Endothelial cell of umbilical vein (primary cell): ENCODE measurements around the gene STXBP5. TPM values are rescaled to one million over a fixed set of nuclear protein-coding genes. Genes with fewer than 3 reads are reported as not detected.

Experiments used
- BruUV-seq: library from RNA; stranded (reverse); fragments of 400-500 nt; replicated peaks from 2 replicates; lab custom pipeline; 2021; lab: Mats Ljungman, UMichigan
- CTCF ChIA-PET: fragments of 300-600, 350-600 bp; sonication (Branson Sonifier 250); formaldehyde crosslinking; loops from one replicate; lab custom pipeline; 2021; ENCODE audit warnings: antibody characterized with exemption, inconsistent platforms; lab: Charles Lee
- POLR2A ChIA-PET: fragments of 300-600, 350-600 bp; sonication (Branson Sonifier 250); formaldehyde crosslinking; loops from one replicate; lab custom pipeline; 2021; ENCODE audit warnings: antibody characterized with exemption, inconsistent platforms; lab: Charles Lee
- DNase-seq: peaks from one replicate; pipeline ENCODE4 v3.0.0-alpha.2; 2011; ENCODE audit warnings: low read depth, low spot score
- FAIRE-seq: peaks from 2 replicates; lab custom pipeline; 2011; peaks lifted over from hg19 to GRCh38; lab: Jason Lieb, UNC
- H2AFZ ChIP-seq: 2 replicates; pipeline ENCODE4 v1.6.0; 2012; ENCODE audit warnings: low read depth, low read length, control low read depth, inconsistent platforms
- H3K27ac ChIP-seq: 2 replicates; pipeline ENCODE4 v1.5.1; 2011; ENCODE audit warnings: low read depth, mild to moderate bottlenecking, control low read depth, low read length, moderate library complexity; ENCODE audit not compliant: insufficient read depth
- H3K27me3 ChIP-seq, 2 experiments: 2 replicates each; pipeline versions ENCODE4 v1.6.0 to v1.6.1; 2011; ENCODE audit warnings: low read length in 2 of 2, mixed read lengths in 1 of 2; ENCODE audit not compliant: control insufficient read depth in 2 of 2, insufficient read depth in 2 of 2
- H3K36me3 ChIP-seq, 2 experiments: 2 replicates in 1 of 2; 3 replicates in 1 of 2; pipeline ENCODE4 v1.5.1; 2011; ENCODE audit warnings: low read length in 2 of 2, mild to moderate bottlenecking in 1 of 2, moderate library complexity in 1 of 2; ENCODE audit not compliant: control insufficient read depth in 2 of 2, insufficient read depth in 2 of 2; ENCODE audit errors: extremely low read depth in 1 of 2
- H3K4me1 ChIP-seq: 3 replicates; pipeline ENCODE4 v1.5.1; 2011; ENCODE audit warnings: mild to moderate bottlenecking, low read length; ENCODE audit not compliant: control insufficient read depth, insufficient read depth; ENCODE audit errors: extremely low read depth
- H3K4me2 ChIP-seq: 2 replicates; pipeline ENCODE4 v1.6.1; 2011; ENCODE audit warnings: low read length, control low read depth, mixed read lengths; ENCODE audit not compliant: insufficient read depth
- H3K4me3 ChIP-seq, 3 experiments: fragments of 200-600 bp in 1 of 3; sonication (generic), shearing (Covaris generic) in 1 of 3; replicated peaks in 1 of 3; 2 replicates each; pipeline ENCODE4 v1.5.1; 2011 to 2016; ENCODE audit warnings: control low read depth in 3 of 3, low read length in 3 of 3, mild to moderate bottlenecking in 2 of 3, inconsistent platforms in 1 of 3, low read depth in 1 of 3, moderate library complexity in 1 of 3; ENCODE audit not compliant: insufficient read depth in 1 of 3
- H3K79me2 ChIP-seq: 2 replicates; pipeline ENCODE4 v1.6.0; 2012; ENCODE audit warnings: low read length, inconsistent platforms; ENCODE audit not compliant: control insufficient read depth, insufficient read depth
- H3K9ac ChIP-seq: replicated peaks from 2 replicates; pipeline ENCODE3; 2011; ENCODE audit warnings: low read length, control low read depth; ENCODE audit not compliant: insufficient read depth; ENCODE audit errors: extremely low read depth
- H3K9me1 ChIP-seq: replicated peaks from 3 replicates; pipeline ENCODE4 v1.6.0; 2011; ENCODE audit warnings: mild to moderate bottlenecking, low read length; ENCODE audit not compliant: control insufficient read depth, insufficient read depth; ENCODE audit errors: extremely low read depth
- H3K9me3 ChIP-seq: replicated peaks from 2 replicates; pipeline ENCODE4 v1.5.1; 2012; ENCODE audit warnings: low read length, inconsistent platforms; ENCODE audit not compliant: control insufficient read depth, insufficient read depth
- H4K20me1 ChIP-seq: replicated peaks from 2 replicates; pipeline ENCODE3; 2011; ENCODE audit warnings: mild to moderate bottlenecking, low read length; ENCODE audit not compliant: control insufficient read depth, insufficient read depth; ENCODE audit errors: extremely low read depth
- EZH2 ChIP-seq: IDR thresholded peaks from 2 replicates; pipeline ENCODE4 v1.6.1; 2012; ENCODE audit warnings: borderline replicate concordance, low read depth, mild to moderate bottlenecking, moderate library complexity, low read length, inconsistent platforms; ENCODE audit not compliant: severe bottlenecking
- FOS ChIP-seq: IDR thresholded peaks from 2 replicates; pipeline ENCODE4 v1.6.1; 2011; ENCODE audit warnings: mild to moderate bottlenecking, low read length, moderate library complexity, borderline replicate concordance; ENCODE audit not compliant: insufficient read depth
- GATA2 ChIP-seq: IDR thresholded peaks from 2 replicates; pipeline ENCODE4 v1.7.0; 2011; ENCODE audit warnings: low read depth, mild to moderate bottlenecking, moderate library complexity, mixed read lengths, low read length; ENCODE audit not compliant: insufficient read length, insufficient read depth
- JUN ChIP-seq: IDR thresholded peaks from 2 replicates; pipeline ENCODE4 v1.6.1; 2011; ENCODE audit warnings: borderline replicate concordance, low read depth; ENCODE audit not compliant: insufficient read length, insufficient read depth
- MYC ChIP-seq: IDR thresholded peaks from one replicate; pipeline ENCODE4 v1.6.1; 2011; ENCODE audit warnings: mild to moderate bottlenecking, low read depth, low read length
- POLR2A ChIP-seq: IDR thresholded peaks from 2 replicates; pipeline ENCODE4 v1.6.1; 2012; ENCODE audit warnings: low read depth, mild to moderate bottlenecking, control low read depth, low read length
- POLR2AphosphoS5 ChIP-seq: IDR thresholded peaks from 2 replicates; pipeline ENCODE4 v1.6.1; 2012; ENCODE audit warnings: low read depth, mild to moderate bottlenecking, control low read depth, low read length, moderate library complexity; ENCODE audit not compliant: insufficient read depth
- dilution Hi-C: fragments of 300-500 bp; cut with MboI; formaldehyde crosslinking; loops from one replicate; pipeline ENCODE4 v1.15.0; 2019; ENCODE audit warnings: low sequenced_read_pairs; ENCODE audit not compliant: extremely low pct_ligation_motif_present
- intact Hi-C: fragments of 100-400 bp; cut with micrococcal nuclease; formaldehyde crosslinking; loops from one replicate; pipeline ENCODE4 v1.10.0; 2022
- polyA plus RNA-seq, 4 experiments: library from polyadenylated mRNA; depleted of rRNA in 3 of 4; stranded (reverse) in 3 of 4; unstranded in 1 of 4; fragments of >200 nt; gene quantifications; 2 replicates each; pipeline versions ENCODE4 v1.2.1 to v1.2.3, GENCODE V29; 2011 to 2012; ENCODE audit warnings: missing spikeins in 1 of 4
- total RNA-seq: library from RNA; stranded (reverse); gene quantifications from 2 replicates; pipeline ENCODE4 v1.2.3, GENCODE V29; 2021
- TF ChIP-seq, protein P1 (sequence below): IDR thresholded peaks from 2 replicates; pipeline ENCODE4 v1.6.1; 2011; ENCODE audit not compliant: insufficient read depth, insufficient read length
- TF ChIP-seq, protein P2 (sequence below), 2 donors: IDR thresholded peaks; 1 replicate in 1 of 2; 2 replicates in 1 of 2; pipeline ENCODE4 v1.5.1; 2011; ENCODE audit warnings: low read length in 2 of 2, mild to moderate bottlenecking in 2 of 2, moderate library complexity in 2 of 2, control low read depth in 1 of 2, inconsistent platforms in 1 of 2, low read depth in 1 of 2; ENCODE audit not compliant: insufficient read depth in 1 of 2; ENCODE audit errors: extremely low read depth in 1 of 2

Gene STXBP5
- total and polyA plus RNA-seq, 2 donors (not counting 3 experiments of a cell fraction or from before 2014, with no cell fraction given), result 7.1 to 21.8 TPM

DNA sequence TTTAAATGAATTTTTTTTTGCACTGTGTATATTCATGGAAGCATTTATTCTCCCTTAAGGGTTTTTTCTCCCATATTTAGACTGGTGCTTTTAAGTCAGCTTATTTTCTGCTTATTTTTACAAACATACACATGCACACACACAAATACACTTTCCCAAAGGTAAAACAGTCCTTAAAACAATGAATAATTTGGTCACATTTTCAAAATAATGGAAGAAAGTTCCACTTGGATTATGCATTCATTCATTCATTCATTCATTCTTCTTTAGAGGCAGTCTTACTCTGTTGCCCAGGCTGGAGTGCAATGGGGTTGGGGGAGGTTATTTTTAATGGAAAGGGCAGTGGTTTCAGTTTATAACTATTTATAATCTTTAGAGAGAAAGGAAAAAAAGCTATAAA, 69.8 kb downstream of the STXBP5 start:
- no peak overlapping the region for H2AFZ ChIP-seq
- dilution Hi-C loops (no loop called here), intact Hi-C loops (no loop called here)
- no peaks in the 10 kb centered on the region for H3K9me3 ChIP-seq
- H3K27me3 ChIP-seq, result no peaks in the 10 kb centered on the region
- no TSS peak for BruUV-seq
- ChIA-PET POLR2A (no interaction called here), CTCF (interaction anchor here (0.8 to 1.5 kb wide), 4 partner anchors 8 to 38 kb away, joined by 3 to 4 read pairs (median 3); no protein-coding TSS in a partner anchor)
- H3K36me3 ChIP-seq, result peaks cover 0 to 2% of the 10 kb centered on the region in 2 experiments
- no peaks in the 10 kb centered on the region for H3K79me2 ChIP-seq
- H3K9me1 ChIP-seq, result no peaks in the 10 kb centered on the region
- no peak overlapping the region for H3K27ac ChIP-seq
- H3K4me1 ChIP-seq, result no peaks in the 10 kb centered on the region
- TF ChIP-seq POLR2AphosphoS5, result no peak
- TF ChIP-seq, protein P1, sequence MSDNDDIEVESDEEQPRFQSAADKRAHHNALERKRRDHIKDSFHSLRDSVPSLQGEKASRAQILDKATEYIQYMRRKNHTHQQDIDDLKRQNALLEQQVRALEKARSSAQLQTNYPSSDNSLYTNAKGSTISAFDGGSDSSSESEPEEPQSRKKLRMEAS, result no peak
- no peak for TF ChIP-seq JUN
- TF ChIP-seq EZH2, result no peak
- no peak for TF ChIP-seq POLR2A
- TF ChIP-seq MYC, result no peak
- TF ChIP-seq, protein P2, sequence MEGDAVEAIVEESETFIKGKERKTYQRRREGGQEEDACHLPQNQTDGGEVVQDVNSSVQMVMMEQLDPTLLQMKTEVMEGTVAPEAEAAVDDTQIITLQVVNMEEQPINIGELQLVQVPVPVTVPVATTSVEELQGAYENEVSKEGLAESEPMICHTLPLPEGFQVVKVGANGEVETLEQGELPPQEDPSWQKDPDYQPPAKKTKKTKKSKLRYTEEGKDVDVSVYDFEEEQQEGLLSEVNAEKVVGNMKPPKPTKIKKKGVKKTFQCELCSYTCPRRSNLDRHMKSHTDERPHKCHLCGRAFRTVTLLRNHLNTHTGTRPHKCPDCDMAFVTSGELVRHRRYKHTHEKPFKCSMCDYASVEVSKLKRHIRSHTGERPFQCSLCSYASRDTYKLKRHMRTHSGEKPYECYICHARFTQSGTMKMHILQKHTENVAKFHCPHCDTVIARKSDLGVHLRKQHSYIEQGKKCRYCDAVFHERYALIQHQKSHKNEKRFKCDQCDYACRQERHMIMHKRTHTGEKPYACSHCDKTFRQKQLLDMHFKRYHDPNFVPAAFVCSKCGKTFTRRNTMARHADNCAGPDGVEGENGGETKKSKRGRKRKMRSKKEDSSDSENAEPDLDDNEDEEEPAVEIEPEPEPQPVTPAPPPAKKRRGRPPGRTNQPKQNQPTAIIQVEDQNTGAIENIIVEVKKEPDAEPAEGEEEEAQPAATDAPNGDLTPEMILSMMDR (IDR thresholded peaks at IDR 0.05; ENCODE audit: extremely low read depth in 1 of 2, insufficient read depth in 1 of 2, low read depth in 1 of 2, low read length in 2 of 2), result no peak
- TF ChIP-seq GATA2, result no peak
- no peak for TF ChIP-seq FOS
- FAIRE-seq, result no peak
- H3K9ac ChIP-seq, result no peak overlapping the region
- H3K4me3 ChIP-seq, result no peak overlapping the region
- no peak overlapping the region for H3K4me2 ChIP-seq
- DNase-seq, result no peak
- no peaks in the 10 kb centered on the region for H4K20me1 ChIP-seq
